Brain microvascular endothelial cell (primary cell): ENCODE measurements around the gene RPL4.

Experiments used
- DNase-seq: peaks from one replicate; pipeline ENCODE4 v3.0.0-alpha.2; 2020
- H3K27ac ChIP-seq: fragments of 250-450 bp; sonication (Bioruptor Pico); 2 replicates; pipeline ENCODE4 v1.5.1; 2020; ENCODE audit warnings: mild to moderate bottlenecking, moderate library complexity
- H3K27me3 ChIP-seq: fragments of 250-450 bp; sonication (Bioruptor Pico); replicated peaks from 2 replicates; pipeline ENCODE4 v1.5.1; 2020; ENCODE audit warnings: mild to moderate bottlenecking
- H3K36me3 ChIP-seq: fragments of 250-450 bp; sonication (Bioruptor Pico); replicated peaks from 2 replicates; pipeline ENCODE4 v1.5.1; 2020; ENCODE audit warnings: mild to moderate bottlenecking
- H3K4me3 ChIP-seq: 2 replicates; pipeline ENCODE4 v1.5.1; 2011; ENCODE audit warnings: low read depth, mild to moderate bottlenecking, control low read depth, low read length, moderate library complexity
- in situ Hi-C: cut with HindIII; loops from 2 replicates; pipeline ENCODE4 v1.10.0; 2017; ENCODE audit warnings: low sequenced_read_pairs, low pct_ligation_motif_present
- TF ChIP-seq, protein P1 (sequence below): IDR thresholded peaks from 2 replicates; pipeline ENCODE4 v1.5.1; 2011; ENCODE audit warnings: low read depth, mild to moderate bottlenecking, moderate library complexity, low read length, control low read depth, inconsistent platforms; ENCODE audit errors: missing control alignments

RPL4 gene

DNA sequence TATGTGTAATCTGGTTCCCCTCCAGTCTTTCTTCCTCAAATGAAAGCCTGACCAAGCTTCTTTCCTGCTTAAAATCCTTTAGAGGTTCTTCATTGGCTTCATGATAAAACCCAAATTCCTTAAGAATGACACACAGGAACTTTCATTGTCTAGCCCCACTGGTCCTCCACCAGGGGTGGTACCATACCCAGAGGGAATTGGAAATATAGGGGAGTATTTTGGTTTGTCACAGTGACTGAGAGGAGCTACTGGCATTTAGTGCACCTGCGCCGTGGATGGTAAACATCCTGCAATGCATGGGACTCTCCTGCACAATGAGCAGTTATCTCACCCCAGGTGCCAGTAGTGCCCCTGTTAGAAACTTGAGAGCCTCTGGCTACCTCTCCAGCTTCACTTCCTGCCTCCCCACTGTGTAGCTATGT, 11.3 kb upstream of the RPL4 start:
- H3K27ac ChIP-seq: no peak overlapping the region
- TF ChIP-seq, protein P1, sequence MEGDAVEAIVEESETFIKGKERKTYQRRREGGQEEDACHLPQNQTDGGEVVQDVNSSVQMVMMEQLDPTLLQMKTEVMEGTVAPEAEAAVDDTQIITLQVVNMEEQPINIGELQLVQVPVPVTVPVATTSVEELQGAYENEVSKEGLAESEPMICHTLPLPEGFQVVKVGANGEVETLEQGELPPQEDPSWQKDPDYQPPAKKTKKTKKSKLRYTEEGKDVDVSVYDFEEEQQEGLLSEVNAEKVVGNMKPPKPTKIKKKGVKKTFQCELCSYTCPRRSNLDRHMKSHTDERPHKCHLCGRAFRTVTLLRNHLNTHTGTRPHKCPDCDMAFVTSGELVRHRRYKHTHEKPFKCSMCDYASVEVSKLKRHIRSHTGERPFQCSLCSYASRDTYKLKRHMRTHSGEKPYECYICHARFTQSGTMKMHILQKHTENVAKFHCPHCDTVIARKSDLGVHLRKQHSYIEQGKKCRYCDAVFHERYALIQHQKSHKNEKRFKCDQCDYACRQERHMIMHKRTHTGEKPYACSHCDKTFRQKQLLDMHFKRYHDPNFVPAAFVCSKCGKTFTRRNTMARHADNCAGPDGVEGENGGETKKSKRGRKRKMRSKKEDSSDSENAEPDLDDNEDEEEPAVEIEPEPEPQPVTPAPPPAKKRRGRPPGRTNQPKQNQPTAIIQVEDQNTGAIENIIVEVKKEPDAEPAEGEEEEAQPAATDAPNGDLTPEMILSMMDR: no peak

DNA sequence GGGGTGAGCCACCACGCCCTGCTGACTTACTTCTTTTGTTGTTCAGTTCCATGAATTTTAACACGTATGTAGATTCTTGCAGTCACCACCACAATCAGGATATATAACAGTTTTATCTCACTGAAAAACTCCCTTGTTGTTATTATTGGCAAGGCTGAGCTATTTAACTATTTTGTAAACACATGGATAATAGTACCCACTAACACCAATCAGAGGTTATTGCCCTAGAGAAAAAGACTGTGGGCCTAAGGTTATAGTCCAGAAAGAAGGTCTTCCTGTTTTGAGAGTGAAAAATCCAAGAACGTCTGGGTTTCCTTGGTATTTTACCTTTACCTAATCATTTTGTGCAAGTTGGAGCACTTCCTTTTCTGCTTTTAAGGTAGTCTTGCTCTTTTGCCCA, 9.9 kb upstream of the RPL4 start:
- no peak overlapping the region for H3K27ac ChIP-seq
- peaks cover 10% of the 10 kb centered on the region for H3K36me3 ChIP-seq
- no peaks in the 10 kb centered on the region for H3K27me3 ChIP-seq
- in situ Hi-C loops: no loop called here
- DNase-seq: no peak
- TF ChIP-seq, protein P1: no peak
- no peak overlapping the region for H3K4me3 ChIP-seq

More for the DNA sequence above, 11.3 kb upstream of the RPL4 start:
- in situ Hi-C loops: no loop called here
- DNase-seq: no peak
- no peaks in the 10 kb centered on the region for H3K27me3 ChIP-seq
- no peak overlapping the region for H3K4me3 ChIP-seq
- peaks cover 11% of the 10 kb centered on the region for H3K36me3 ChIP-seq

DNA sequence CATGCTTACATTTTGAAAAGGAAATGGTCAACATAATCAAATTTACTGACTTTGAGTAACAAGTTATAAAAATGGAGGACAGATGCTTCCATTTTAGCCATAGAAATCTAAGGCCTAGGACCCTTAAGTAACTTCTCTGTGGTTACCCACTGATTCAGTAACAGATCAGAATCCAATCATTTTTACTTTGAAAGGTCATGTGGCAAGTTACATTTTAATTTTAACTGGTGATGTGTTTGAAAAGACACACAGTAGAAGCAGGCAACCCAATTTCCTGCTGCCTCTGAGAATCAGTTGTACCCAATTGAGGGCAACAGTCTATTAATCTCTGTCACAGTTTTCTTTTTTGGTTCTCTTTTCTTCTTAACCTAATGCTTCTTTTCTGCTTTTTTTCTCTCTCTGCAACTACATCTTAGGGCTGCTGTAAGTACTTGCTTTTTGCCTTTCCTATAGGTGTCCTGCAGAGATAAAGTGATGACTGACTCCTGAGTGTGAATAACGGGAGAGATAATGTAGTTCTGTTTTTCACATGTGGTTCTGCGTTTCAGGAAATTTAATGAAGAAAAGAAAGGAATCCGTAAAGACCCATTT, 3.7 kb upstream of the RPL4 start:
- H3K27me3 ChIP-seq: no peaks in the 10 kb centered on the region
- TF ChIP-seq, protein P1: no peak
- no peak overlapping the region for H3K4me3 ChIP-seq
- in situ Hi-C loops: no loop called here
- H3K27ac ChIP-seq: no peak overlapping the region
- DNase-seq: no peak
- H3K36me3 ChIP-seq: no peaks in the 10 kb centered on the region

DNA sequence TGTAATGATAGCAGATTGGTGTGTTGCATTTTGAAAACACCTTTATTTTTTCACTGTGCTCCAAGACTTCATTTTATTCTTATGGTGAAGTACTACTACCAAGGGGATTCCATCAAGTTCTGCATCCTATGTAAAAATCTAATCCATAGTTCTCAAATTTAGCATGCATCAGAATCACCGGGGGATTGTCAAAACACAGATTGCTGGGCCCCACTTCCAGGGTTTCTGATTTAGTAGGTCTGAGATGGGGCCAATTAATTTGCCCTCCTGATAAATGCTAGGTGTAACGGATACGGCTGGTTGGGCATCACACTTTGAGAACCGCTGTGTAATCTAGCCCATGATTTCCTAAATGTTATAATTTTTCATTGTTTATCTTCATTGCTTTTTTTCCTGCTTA, 1.2 kb upstream of the RPL4 start:
- Histone ChIP-seq H3K36me3 (peaks cover 25% of the 10 kb centered on the region), H3K4me3 (peak overlapping the region; percentile 68), H3K27me3 (no peaks in the 10 kb centered on the region), H3K27ac (peak overlapping the region; percentile 96)
- DNase-seq: no peak
- TF ChIP-seq, protein P1: no peak
- in situ Hi-C loops: no loop called here

DNA sequence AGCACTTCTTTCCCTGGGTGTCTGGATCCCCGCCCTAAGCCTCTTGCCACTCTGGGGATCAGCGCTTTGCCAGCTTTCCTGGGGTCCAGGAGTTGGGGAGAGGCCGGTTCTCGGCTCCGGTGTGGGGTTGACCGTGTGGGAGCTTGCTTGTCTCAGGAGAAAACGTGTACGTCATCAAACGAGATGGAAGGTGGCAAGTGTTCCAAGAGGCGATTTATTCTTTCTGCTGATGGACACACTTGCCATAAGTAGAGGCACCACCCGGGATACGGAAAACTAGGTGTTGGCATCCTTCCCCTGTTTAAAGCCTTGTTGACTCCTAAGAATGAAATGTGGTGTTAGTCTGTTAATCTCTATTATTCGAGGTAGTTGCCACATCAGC, 766 bp upstream of the RPL4 start:
- TF ChIP-seq, protein P1: no peak
- peak overlapping the region; percentile 68 for H3K4me3 ChIP-seq
- H3K27me3 ChIP-seq: no peaks in the 10 kb centered on the region
- in situ Hi-C loops: no loop called here
- DNase-seq: peak; percentile 36
- peaks cover 29% of the 10 kb centered on the region for H3K36me3 ChIP-seq
- peak overlapping the region; percentile 96 for H3K27ac ChIP-seq
